GM23248 (cell line): ENCODE measurements around the gene AKAP11.

ENCODE experiments used
- EZH2 ChIP-seq: fragments of 200-600 bp; sonication (generic); IDR thresholded peaks from 2 replicates; pipeline ENCODE4 v1.6.1; 2018; ENCODE audit warnings: antibody characterized with exemption, mild to moderate bottlenecking; ENCODE audit not compliant: insufficient read depth, poor library complexity, severe bottlenecking
- EZH2phosphoT487 ChIP-seq: fragments of 200-600 bp; sonication (generic); IDR thresholded peaks from 2 replicates; pipeline ENCODE4 v1.6.1; 2018; ENCODE audit warnings: antibody characterized with exemption, moderate library complexity, mild to moderate bottlenecking, low read depth; ENCODE audit not compliant: insufficient read depth

DNA sequence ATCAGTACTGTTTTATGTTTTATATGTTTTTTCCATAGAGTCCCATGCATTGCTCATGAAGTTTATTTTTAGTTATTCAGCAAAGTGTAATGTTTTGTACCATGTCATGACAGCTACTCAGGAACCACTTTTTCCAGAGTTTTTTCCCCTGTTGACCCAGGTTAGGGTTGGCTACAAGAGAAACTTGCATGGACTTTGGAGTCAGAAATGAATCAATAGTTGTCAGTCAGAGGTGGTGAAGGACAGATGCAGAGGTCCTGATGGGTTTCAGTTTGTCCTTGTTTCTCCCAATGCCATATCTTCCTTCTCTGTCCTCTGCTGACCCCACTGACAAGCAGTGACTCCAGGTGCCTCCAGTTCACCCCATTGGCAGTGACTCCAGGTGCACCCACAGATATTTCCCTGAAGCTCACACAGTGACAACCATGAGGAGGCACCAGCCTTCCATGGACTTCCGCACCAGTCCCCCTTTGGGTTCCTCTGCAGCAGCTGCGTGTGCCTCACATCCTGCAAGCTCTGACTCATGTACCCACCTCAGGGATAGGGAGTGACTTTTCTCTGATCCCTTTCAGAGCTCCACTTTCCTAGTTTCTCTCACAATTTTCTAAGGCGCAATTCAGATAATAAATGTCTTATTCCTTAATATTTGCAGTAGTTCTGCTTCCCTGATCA lies 92.1 kb downstream of the AKAP11 start:
- TF ChIP-seq EZH2phosphoT487 (no peak), EZH2 (no peak)
